Large intestine (tissue), 3 donors: ENCODE data around the gene POLD1. TPM values are rescaled to one million over a fixed set of nuclear protein-coding genes. Genes with fewer than 3 reads are reported as not detected.
"Not testable (repeated sequence)": the region's sequence is repeated elsewhere in the genome, so short reads cannot be mapped to it uniquely, and the experiment has no call there.

ENCODE experiments used
- DNase-seq, 2 donors: peaks; one replicate each; pipeline versions ENCODE4 v3.0.0 to v3.0.0-alpha.2; 2013
- H3K27ac ChIP-seq: one replicate; pipeline ENCODE4 v1.5.1; 2013; ENCODE audit warnings: low read length
- H3K27me3 ChIP-seq: 2 replicates; pipeline ENCODE4 v1.6.1; 2013; ENCODE audit warnings: low read length; ENCODE audit not compliant: control insufficient read depth, insufficient read depth
- H3K36me3 ChIP-seq: 2 replicates; pipeline ENCODE4 v1.6.1; 2013; ENCODE audit warnings: low read length; ENCODE audit not compliant: control insufficient read depth, insufficient read depth
- H3K4me1 ChIP-seq: one replicate; pipeline ENCODE4 v1.6.1; 2013; ENCODE audit warnings: low read length; ENCODE audit not compliant: control insufficient read depth, insufficient read depth
- H3K4me3 ChIP-seq: one replicate; pipeline ENCODE4 v1.5.1; 2013; ENCODE audit warnings: low read length
- H3K9me3 ChIP-seq: one replicate; pipeline ENCODE4 v1.6.1; 2013; ENCODE audit warnings: mild to moderate bottlenecking, low read depth, low read length, moderate library complexity; ENCODE audit not compliant: control insufficient read depth
- WGBS: methylation state at CpG from one replicate; pipeline ENCODE4 v1.1.5; 2013; ENCODE audit warnings: low lambda C conversion rate; ENCODE audit not compliant: insufficient coverage; 5-methylcytosine and 5-hydroxymethylcytosine counted together
- polyA plus RNA-seq: library from polyadenylated mRNA; unstranded; fragments of 120-200 nt; gene quantifications from one replicate; pipeline ENCODE4 v1.2.1, GENCODE V29; 2013

Gene POLD1
- polyA plus RNA-seq, 1 donor = 26.1 TPM

DNA sequence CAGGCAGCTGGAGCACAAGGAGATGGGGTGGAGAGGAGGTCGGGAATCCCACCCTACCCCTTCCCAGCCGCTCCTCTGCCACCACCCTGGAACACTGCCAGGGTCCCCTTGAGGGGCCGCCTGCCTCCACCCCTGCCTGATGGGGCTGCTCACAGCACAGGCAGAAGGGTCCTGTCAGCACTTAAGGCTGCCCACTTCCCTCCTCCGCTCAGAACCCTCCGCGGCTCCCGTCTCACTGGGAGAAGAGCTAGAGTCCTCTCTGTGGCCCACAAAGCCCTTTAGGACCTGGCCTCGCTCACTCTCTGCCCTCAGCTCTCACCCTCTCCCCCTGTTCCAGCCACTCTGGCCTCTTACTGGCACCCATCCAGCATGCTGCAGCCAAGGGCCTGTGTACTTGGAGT lies 3.4 kb upstream of the POLD1 start:
- no peak for DNase-seq
- no CpG with 5 or more reads among the region's 8 CpGs for WGBS
- Histone ChIP-seq H3K27me3 (no peaks in the 10 kb centered on the region), H3K27ac (no peak overlapping the region), H3K4me3 (no peak overlapping the region), H3K4me1 (peaks cover 16% of the 10 kb centered on the region), H3K9me3 (no peaks in the 10 kb centered on the region), H3K36me3 (peaks cover 56% of the 10 kb centered on the region)

DNA sequence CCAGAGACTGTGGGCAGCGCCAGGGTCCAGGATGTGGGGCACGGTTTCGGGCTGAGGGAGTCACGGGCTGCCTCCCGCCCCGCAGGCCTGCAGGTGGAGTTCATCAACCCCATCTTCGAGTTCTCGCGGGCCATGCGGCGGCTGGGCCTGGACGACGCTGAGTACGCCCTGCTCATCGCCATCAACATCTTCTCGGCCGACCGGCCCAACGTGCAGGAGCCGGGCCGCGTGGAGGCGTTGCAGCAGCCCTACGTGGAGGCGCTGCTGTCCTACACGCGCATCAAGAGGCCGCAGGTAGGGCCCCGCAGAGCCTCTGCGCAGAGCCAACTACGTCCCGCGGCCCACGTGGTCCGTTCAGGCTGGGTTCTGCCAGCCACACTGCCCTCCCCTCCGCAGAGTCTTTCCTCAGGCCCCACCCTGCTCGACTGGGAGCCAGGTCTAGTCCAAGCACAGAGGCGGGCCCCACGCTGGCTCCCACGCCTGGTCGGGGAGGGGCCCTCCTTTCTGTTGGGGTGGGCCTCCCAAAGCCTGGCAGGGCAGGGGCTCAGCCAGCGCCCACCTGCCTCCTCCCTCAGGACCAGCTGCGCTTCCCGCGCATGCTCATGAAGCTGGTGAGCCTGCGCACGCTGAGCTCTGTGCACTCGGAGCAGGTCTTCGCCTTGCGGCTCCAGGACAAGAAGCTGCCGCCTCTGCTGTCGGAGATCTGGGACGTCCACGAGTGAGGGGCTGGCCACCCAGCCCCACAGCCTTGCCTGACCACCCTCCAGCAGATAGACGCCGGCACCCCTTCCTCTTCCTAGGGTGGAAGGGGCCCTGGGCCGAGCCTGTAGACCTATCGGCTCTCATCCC lies 2.0 kb upstream of the POLD1 start:
- Histone ChIP-seq H3K36me3 (peaks cover 59% of the 10 kb centered on the region), H3K27ac (no peak overlapping the region), H3K4me3 (no peak overlapping the region), H3K4me1 (peaks cover 18% of the 10 kb centered on the region), H3K27me3 (no peaks in the 10 kb centered on the region), H3K9me3 (no peaks in the 10 kb centered on the region)
- WGBS = no CpG with 5 or more reads among the region's 58 CpGs
- DNase-seq = no peak

DNA sequence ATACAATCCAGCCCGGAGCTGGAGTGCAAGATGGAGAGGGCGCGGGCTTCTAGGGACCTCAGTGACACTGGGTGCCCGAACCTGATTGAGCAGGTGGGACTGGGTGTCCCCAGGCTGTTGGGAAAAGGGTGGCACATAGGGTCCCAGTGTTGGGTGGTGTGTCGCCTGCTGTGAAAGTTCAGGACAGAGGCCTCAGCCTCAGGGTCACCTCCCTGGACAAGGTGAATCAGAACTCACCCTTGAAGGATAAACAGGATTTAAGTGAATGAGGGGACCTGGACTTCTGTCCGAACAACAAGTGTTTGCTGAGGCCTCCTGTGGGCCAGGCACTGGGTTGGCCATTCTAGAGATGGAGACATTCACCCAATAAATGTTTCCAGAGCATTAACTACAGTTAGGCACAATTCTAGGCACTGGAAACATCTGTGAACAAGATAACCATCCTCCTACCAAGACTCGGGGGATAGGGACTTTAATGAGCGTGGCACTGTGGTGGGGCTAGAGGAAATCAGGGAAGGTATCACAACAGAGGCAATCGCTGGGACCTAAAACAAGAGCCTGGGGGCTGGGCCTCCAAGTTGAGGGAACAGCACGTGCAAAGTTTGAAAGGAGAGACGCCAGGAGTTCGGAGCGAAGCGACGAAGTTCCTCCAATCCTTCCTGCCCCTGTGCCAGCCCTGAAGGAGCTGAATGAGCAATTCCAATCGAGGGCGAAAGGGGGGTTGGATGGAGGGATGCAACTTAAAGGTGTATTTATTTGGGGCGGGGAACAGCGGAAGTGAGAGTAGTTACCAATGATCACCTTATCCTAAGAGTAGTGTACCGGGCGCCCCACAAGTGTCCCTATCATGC lies 921 bp upstream of the POLD1 start:
- Histone ChIP-seq H3K27me3 (no peaks in the 10 kb centered on the region), H3K4me1 (peaks cover 18% of the 10 kb centered on the region), H3K4me3 (peak overlapping the region; percentile 74), H3K36me3 (peaks cover 53% of the 10 kb centered on the region), H3K27ac (peak overlapping the region; percentile 80), H3K9me3 (no peaks in the 10 kb centered on the region)
- no CpG with 5 or more reads among the region's 21 CpGs for WGBS
- no peak for DNase-seq

DNA sequence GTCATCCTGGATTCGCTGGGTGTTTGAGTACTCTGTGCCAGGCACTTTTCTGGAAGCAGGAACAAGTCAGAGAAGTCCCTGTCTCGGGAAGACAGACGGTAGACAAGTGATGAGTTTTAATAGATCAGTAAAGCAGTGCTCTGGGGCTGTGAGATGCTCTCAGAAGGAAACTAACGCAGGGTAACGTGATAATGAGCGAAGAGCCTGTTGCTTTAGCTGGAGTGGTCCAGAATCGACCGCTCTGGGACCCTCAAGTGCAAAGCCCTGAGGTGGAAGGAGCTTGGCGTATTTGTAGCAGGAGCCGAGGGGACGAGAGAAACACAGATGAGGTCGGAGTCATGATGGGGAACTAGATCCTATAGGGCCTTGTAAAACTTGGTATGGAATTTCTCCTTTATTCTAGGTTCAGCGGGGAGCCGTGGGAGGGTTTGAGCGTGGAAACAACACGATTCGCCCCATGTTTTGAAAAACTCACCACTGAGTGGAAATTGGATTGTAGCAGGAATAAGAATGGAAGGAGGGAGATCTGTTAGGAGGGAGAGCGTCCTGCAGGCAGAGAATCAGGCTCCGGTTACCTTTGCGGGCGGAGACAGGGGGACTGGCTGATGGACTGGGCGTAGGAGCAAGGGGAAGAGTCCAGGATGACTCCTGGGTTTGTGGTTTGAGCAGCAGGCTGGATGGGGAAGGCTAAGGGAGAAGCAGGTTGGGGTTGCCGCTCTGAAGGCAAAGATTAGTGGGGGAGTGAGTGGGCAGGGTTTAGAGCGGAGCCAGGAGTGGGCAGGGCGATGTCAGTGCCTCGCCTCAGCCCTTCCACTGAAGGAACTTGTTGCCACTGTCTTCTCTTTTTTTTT lies 763 bp downstream of the POLD1 start:
- H3K4me3 ChIP-seq = peak overlapping the region; percentile 74
- H3K4me1 ChIP-seq = peaks cover 18% of the 10 kb centered on the region
- no peaks in the 10 kb centered on the region for H3K9me3 ChIP-seq
- no peaks in the 10 kb centered on the region for H3K27me3 ChIP-seq
- peaks cover 36% of the 10 kb centered on the region for H3K36me3 ChIP-seq
- no CpG with 5 or more reads among the region's 26 CpGs for WGBS
- peak overlapping the region; percentile 80 for H3K27ac ChIP-seq
- peak in 1 of 2 donors; percentile 20 for DNase-seq

DNA sequence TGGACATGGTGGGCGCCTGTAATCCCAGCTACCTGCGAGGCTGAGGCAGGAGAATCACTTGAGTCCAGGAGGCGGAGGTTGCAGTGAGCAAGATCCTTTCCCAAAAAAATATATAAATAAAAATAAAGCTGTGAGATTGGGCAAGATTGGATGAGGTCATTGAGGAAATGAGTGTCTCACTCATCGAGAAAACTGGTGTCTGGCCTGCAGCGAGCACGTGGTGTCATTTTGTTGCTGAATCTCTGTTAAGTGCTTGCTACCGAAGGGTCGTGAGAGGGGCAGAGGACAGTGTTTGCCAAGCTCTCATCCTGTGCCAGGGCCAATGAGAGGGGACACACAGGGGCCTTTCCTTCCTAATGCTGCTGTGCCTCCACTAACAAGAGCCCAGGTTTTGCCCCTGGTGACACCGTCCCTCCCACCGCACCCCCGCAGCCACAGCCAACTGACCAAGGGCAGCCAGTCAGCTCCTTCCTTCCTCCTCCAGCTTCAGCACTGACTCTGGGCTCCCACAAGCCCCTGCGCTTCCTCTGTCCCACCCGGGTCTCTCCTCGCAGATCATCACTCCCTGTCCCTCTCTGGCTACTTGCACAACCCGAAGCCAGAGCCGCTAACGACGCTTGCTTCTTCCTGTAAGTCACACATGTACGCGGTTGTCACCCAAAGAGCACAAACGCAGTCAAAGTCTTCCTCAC lies 3.2 kb downstream of the POLD1 start:
- Histone ChIP-seq H3K36me3 (peaks cover 13% of the 10 kb centered on the region), H3K9me3 (peaks cover 3% of the 10 kb centered on the region), H3K27ac (no peak overlapping the region), H3K4me1 (peaks cover 18% of the 10 kb centered on the region), H3K4me3 (no peak overlapping the region), H3K27me3 (no peaks in the 10 kb centered on the region)
- no CpG with 5 or more reads among the region's 21 CpGs for WGBS
- no peak for DNase-seq

DNA sequence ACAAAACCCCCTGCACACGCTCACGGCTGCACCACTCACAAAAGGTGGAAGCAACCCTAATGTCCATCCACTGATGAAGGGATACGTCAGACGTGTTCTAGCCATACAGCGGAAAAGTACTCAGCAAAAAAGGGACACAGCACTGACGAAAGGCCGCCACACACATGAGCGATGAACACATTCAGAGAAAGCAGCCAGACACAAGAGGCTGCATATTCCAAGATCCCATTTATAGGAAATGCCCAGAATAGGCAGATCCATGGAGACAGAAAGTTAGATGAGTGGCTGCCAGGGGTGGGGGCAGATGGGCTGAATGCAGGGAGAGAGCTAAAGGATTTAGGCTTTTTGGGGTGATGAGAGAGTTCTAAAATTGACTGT lies 3.7 kb downstream of the POLD1 start:
- no peak for DNase-seq
- Histone ChIP-seq H3K9me3 (peaks cover 3% of the 10 kb centered on the region), H3K27ac (no peak overlapping the region), H3K4me3 (no peak overlapping the region), H3K36me3 (peaks cover 10% of the 10 kb centered on the region), H3K27me3 (no peaks in the 10 kb centered on the region), H3K4me1 (peaks cover 18% of the 10 kb centered on the region)
- WGBS = no CpG with 5 or more reads among the region's 8 CpGs

DNA sequence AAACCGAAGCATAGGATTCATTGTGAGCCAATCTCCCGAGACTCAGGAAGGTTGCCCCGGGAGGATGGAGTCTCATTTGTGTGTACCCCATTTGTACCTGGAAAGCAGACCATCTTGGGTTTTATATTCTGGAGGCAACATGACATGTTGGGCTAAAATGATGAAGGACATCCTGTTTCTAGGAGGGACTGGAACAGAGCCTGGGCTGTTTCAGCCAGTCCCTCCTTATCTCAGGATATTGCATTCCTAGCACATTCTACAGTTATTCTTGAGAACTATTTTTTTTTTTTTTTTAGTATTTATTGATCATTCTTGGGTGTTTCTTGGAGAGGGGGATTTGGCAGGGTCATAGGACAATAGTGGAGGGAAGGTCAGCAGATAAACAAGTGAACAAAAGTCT lies 6.1 kb downstream of the POLD1 start:
- H3K27me3 ChIP-seq, H3K4me1 ChIP-seq, H3K9me3 ChIP-seq, H3K36me3 ChIP-seq, H3K4me3 ChIP-seq, DNase-seq, H3K27ac ChIP-seq: not testable (repeated sequence)
- WGBS = no CpG with 5 or more reads among the region's 3 CpGs

DNA sequence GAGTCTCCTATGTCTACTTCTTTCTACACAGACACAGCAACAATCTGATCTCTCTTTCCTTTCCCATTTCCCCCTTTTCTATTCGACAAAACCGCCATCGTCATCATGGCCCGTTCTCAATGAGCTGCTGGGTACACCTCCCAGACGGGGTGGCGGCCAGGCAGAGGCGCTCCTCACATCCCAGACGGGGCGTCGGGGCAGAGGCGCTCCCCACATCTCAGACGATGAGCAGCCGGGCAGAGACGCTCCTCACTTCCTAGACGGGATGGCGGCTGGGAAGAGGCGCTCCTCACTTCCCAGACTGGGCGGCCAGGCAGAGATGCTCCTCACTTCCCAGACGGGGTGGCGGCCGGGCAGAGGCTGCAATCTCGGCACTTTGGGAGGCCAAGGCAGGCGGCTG lies 6.8 kb downstream of the POLD1 start:
- DNase-seq, H3K36me3 ChIP-seq, H3K4me1 ChIP-seq, H3K9me3 ChIP-seq, H3K27me3 ChIP-seq, H3K27ac ChIP-seq, H3K4me3 ChIP-seq: not testable (repeated sequence)
- WGBS = 100% methylated on average over 5 of the region's 23 CpGs

DNA sequence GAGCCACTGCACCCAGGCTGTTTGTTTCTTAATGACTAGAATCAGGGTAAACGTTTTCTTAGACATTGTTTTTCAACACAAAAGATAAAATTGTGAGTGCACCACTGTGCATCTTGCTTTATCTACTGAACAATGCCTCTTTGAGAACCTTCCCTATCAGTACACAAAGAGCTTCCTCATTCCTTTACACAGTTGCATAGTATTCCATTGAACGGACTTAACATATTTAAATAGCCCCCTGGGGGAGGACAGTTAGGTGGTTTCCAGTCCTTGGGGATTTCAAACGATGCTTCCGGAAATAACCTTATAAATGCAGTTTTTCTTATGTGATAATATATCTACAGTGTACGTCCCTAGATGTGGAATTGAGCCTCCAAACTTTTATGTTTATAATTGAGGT lies 8.6 kb downstream of the POLD1 start:
- Histone ChIP-seq H3K27ac (no peak overlapping the region), H3K27me3 (no peaks in the 10 kb centered on the region), H3K4me3 (no peak overlapping the region), H3K9me3 (peaks cover 3% of the 10 kb centered on the region), H3K4me1 (peaks cover 6% of the 10 kb centered on the region), H3K36me3 (peaks cover 3% of the 10 kb centered on the region)
- DNase-seq = no peak
- no CpG with 5 or more reads among the region's 5 CpGs for WGBS
